NCI-H526 (cell line): Measurements from ENCODE around the gene TRIO.
"Not testable (repeated sequence)": the region's sequence is repeated elsewhere in the genome, so short reads cannot be mapped to it uniquely, and the experiment has no call there.

Experiments used
- DNase-seq, 2 experiments: peaks; one replicate each; lab custom pipeline; 2025; lab: John Stamatoyannopoulos, UW

The TRIO gene

GRCh38 chr5:14142827-14143545 lies at the start of gene TRIO:
TSS of gene TRIO (plus strand) at chr5:14143342. CDS start at chr5:14143726, 384 bp downstream.
- DNase-seq: peak; percentile 78 to 95

GRCh38 chr5:14097380-14097779 lies 45.8 kb upstream of the TRIO start:
- not testable (repeated sequence) for DNase-seq

GRCh38 chr5:14097998-14098471 lies 45.1 kb upstream of the TRIO start:
- no peak for DNase-seq

GRCh38 chr5:14100281-14100680 lies 42.9 kb upstream of the TRIO start:
- DNase-seq: no peak

GRCh38 chr5:14101922-14102321 lies 41.2 kb upstream of the TRIO start:
- DNase-seq: no peak

- DNase-seq: no peak
Observed at GRCh38 chr5:14102666-14103065, 40.5 kb upstream of the TRIO start.

- DNase-seq: peak; percentile 57 to 80
Observed at GRCh38 chr5:14105718-14106410, 37.3 kb upstream of the TRIO start.

- DNase-seq: no peak
Observed at GRCh38 chr5:14107536-14107935, 35.6 kb upstream of the TRIO start.

GRCh38 chr5:14108170-14108996 lies 34.8 kb upstream of the TRIO start:
- DNase-seq: peak in 1 of 2 experiments; percentile 70

- DNase-seq: no peak
Observed at GRCh38 chr5:14109041-14109747, 33.9 kb upstream of the TRIO start.

GRCh38 chr5:14109771-14110170 lies 33.4 kb upstream of the TRIO start:
- DNase-seq: no peak

GRCh38 chr5:14110196-14110595 lies 32.9 kb upstream of the TRIO start:
- DNase-seq: no peak

GRCh38 chr5:14110680-14111079 lies 32.5 kb upstream of the TRIO start:
- no peak for DNase-seq

- no peak for DNase-seq
Observed at GRCh38 chr5:14112998-14113652, 30.0 kb upstream of the TRIO start.

- no peak for DNase-seq
Observed at GRCh38 chr5:14114615-14115251, 28.4 kb upstream of the TRIO start.

GRCh38 chr5:14115323-14115895 lies 27.7 kb upstream of the TRIO start:
- no peak for DNase-seq

GRCh38 chr5:14118551-14119320 lies 24.4 kb upstream of the TRIO start:
- no peak for DNase-seq

GRCh38 chr5:14120176-14120575 lies 23.0 kb upstream of the TRIO start:
- no peak for DNase-seq

GRCh38 chr5:14121552-14121951 lies 21.6 kb upstream of the TRIO start:
- DNase-seq: no peak

GRCh38 chr5:14122089-14122488 lies 21.1 kb upstream of the TRIO start:
- no peak for DNase-seq
